Mesendoderm (in vitro differentiated cells): ENCODE data around the gene GYPE.
"Not testable (repeated sequence)": the region's sequence is repeated elsewhere in the genome, so short reads cannot be mapped to it uniquely, and the experiment has no call there.

Experiments used
- DNase-seq: peaks from one replicate; pipeline ENCODE4 v3.0.0; 2013
- H2AK5ac ChIP-seq: 2 replicates; pipeline ENCODE4 v1.6.1; 2013; ENCODE audit warnings: low read length, inconsistent platforms
- H2BK120ac ChIP-seq: 2 replicates; pipeline ENCODE4 v1.6.1; 2013; ENCODE audit warnings: low read depth, mild to moderate bottlenecking, low read length, moderate library complexity, mixed read lengths
- H2BK15ac ChIP-seq: replicated peaks from 2 replicates; pipeline ENCODE4 v1.6.1; 2013; ENCODE audit warnings: low read depth, mild to moderate bottlenecking, moderate library complexity
- H2BK5ac ChIP-seq: 2 replicates; pipeline ENCODE4 v1.6.1; 2013; ENCODE audit warnings: low read length, inconsistent platforms
- H3K18ac ChIP-seq: 2 replicates; pipeline ENCODE4 v1.6.1; 2013; ENCODE audit warnings: mild to moderate bottlenecking, low read length, mixed read lengths
- H3K23ac ChIP-seq: one replicate; pipeline ENCODE4 v1.6.1; 2013; ENCODE audit warnings: low read length
- H3K27ac ChIP-seq: 2 replicates; pipeline ENCODE4 v1.5.1; 2013; ENCODE audit warnings: low read depth, mild to moderate bottlenecking, inconsistent platforms, low read length, moderate library complexity
- H3K27me3 ChIP-seq: 2 replicates; pipeline ENCODE4 v1.6.1; 2013; ENCODE audit warnings: low read length, control low read depth, mild to moderate bottlenecking, inconsistent platforms; ENCODE audit not compliant: insufficient read depth, poor library complexity
- H3K36me3 ChIP-seq: 2 replicates; pipeline ENCODE4 v1.6.1; 2013; ENCODE audit warnings: low read length, inconsistent platforms; ENCODE audit not compliant: control insufficient read depth, insufficient read depth
- H3K4ac ChIP-seq: one replicate; pipeline ENCODE4 v1.6.1; 2013; ENCODE audit warnings: low read depth, mild to moderate bottlenecking, low read length, moderate library complexity
- H3K4me1 ChIP-seq: 2 replicates; pipeline ENCODE4 v1.6.1; 2013; ENCODE audit warnings: low read depth, low read length, inconsistent platforms; ENCODE audit not compliant: control insufficient read depth
- H3K4me2 ChIP-seq: 2 replicates; pipeline ENCODE4 v1.6.1; 2013; ENCODE audit warnings: low read length
- H3K4me3 ChIP-seq: 2 replicates; pipeline ENCODE4 v1.5.1; 2013; ENCODE audit warnings: mild to moderate bottlenecking, low read length
- H3K56ac ChIP-seq: one replicate; pipeline ENCODE4 v1.6.1; 2013; ENCODE audit warnings: low read length
- H3K79me1 ChIP-seq: 2 replicates; pipeline ENCODE4 v1.6.1; 2013; ENCODE audit warnings: low read length, inconsistent platforms
- H3K79me2 ChIP-seq: 2 replicates; pipeline ENCODE4 v1.6.1; 2013; ENCODE audit warnings: mild to moderate bottlenecking, low read length; ENCODE audit not compliant: control insufficient read depth, insufficient read depth
- H3K9ac ChIP-seq: 2 replicates; pipeline ENCODE4 v1.6.1; 2013; ENCODE audit warnings: low read length, inconsistent platforms
- H4K5ac ChIP-seq: one replicate; pipeline ENCODE4 v1.6.1; 2013; ENCODE audit warnings: low read length
- H4K8ac ChIP-seq: one replicate; pipeline ENCODE4 v1.6.1; 2013; ENCODE audit warnings: low read depth, mild to moderate bottlenecking, control low read depth, low read length, moderate library complexity
- WGBS: extraction: QIAGEN DNeasy Blood & Tissue Kit; methylation state at CpG from one replicate; pipeline ENCODE4 v1.1.7; 2013; ENCODE audit warnings: low lambda C conversion rate, missing lambda C conversion rate; ENCODE audit not compliant: insufficient coverage; ENCODE audit errors: extremely low coverage; 5-methylcytosine and 5-hydroxymethylcytosine counted together

The GYPE gene

DNA sequence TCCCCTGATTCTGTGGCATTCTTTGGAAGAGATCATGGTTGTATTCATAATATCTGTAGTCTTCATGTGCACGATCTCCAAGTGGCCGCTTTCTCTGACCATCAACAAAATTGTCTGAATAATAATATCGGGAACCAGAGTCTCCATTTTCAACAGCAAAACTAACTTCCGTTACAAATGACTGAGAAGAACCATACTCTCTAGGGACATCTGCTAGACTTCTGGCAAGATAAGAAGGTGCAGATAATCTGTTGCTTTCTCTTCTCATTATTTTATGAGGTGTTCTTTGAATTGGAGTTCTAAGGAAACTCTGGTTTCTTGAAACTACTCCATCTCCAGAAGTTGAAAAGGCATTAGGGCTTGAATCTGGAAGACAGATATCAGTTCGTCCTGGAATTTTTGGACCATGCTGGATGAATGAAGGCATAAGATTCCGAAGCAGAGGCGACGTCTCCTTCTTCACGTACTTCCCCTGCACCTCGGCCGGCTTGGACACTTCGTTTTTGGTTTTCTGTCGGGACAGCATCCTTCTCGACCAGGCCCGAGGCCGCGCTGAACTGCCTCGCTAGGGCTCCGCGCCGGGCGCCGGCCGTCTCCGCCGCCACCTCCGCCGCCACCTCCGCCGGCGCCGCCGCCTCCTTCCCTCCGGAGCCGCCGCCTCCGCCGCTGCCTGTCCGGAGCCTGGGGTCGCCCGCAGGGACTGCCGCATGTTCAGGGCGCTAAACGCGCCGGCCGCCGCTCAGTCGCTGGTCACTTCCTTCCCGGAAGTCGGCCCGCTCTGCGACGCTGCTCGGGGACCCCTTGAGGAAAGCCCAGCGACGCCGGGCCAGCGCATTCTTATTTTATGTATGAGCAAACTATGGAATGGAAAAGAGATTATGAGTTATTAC is 6.4 kb upstream of the GYPE start:
- not testable (repeated sequence) for H3K4ac ChIP-seq, H3K36me3 ChIP-seq, H3K56ac ChIP-seq, H3K23ac ChIP-seq, H4K8ac ChIP-seq, H2BK120ac ChIP-seq, H4K5ac ChIP-seq, H3K79me1 ChIP-seq, H2AK5ac ChIP-seq, H3K9ac ChIP-seq, H3K27me3 ChIP-seq, H2BK5ac ChIP-seq, H3K79me2 ChIP-seq, H3K4me2 ChIP-seq, H3K4me3 ChIP-seq, H3K4me1 ChIP-seq, H3K27ac ChIP-seq, H2BK15ac ChIP-seq, DNase-seq
- no CpG with 5 or more reads among the region's 59 CpGs for WGBS
- H3K18ac ChIP-seq = peak overlapping the region; percentile 64

DNA sequence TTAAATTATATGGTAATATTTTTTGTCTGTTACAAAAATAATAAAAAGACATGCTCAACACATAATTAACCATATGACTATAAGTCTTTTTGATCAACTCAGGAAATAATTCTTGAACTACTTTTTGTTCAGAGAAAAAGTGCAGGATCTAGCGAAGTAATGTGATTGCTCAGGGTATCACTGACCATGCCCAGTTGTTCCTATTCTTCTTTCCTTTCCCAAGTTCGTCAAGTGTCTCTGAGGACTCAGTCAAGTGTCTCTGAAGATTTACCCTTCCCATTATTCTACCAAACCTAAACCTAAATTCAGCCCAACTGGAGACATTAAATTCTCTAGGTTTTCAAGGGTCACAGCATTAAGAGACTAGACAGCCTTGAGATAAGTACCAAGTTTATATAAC is 5.5 kb upstream of the GYPE start:
- WGBS = no CpG with 5 or more reads among the region's 2 CpGs
- H3K36me3 ChIP-seq = not testable (repeated sequence)

DNA sequence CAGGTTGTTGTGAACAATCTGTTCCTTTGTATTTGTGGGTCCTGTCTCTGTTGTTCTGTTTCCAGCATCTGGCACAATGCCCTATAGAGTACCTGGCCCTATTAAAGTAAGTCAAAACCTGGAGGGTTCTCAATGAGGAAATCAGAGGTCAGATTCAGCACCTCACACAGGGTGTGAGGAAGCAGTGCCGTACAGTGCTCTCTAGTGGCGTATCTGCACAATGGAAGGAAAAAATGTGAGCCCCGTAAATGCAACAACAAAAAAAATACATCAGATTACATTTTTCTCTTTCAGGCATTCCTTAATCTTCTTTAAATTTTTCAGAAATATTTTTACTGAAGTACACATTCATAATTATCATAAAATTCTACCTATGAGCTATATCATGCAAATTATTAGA is 2.5 kb upstream of the GYPE start:
- H3K4me3 ChIP-seq, H3K79me1 ChIP-seq, H3K9ac ChIP-seq, H3K4me2 ChIP-seq, H2AK5ac ChIP-seq, H3K4ac ChIP-seq, H3K23ac ChIP-seq, H3K4me1 ChIP-seq, H3K27ac ChIP-seq, H4K5ac ChIP-seq, H2BK120ac ChIP-seq, H3K56ac ChIP-seq, H3K79me2 ChIP-seq, H4K8ac ChIP-seq, H3K36me3 ChIP-seq, H2BK5ac ChIP-seq, H3K18ac ChIP-seq, H2BK15ac ChIP-seq, H3K27me3 ChIP-seq: not testable (repeated sequence)
- no CpG with 5 or more reads among the region's 3 CpGs for WGBS
- peak; percentile 36 for DNase-seq

More for the DNA sequence above, 5.5 kb upstream of the GYPE start:
- not testable (repeated sequence) for H2BK120ac ChIP-seq, H2AK5ac ChIP-seq, H3K9ac ChIP-seq, H3K4me2 ChIP-seq, H3K79me1 ChIP-seq, H3K4ac ChIP-seq, DNase-seq, H4K5ac ChIP-seq, H3K27me3 ChIP-seq, H2BK15ac ChIP-seq, H3K4me1 ChIP-seq, H3K4me3 ChIP-seq, H3K79me2 ChIP-seq, H3K56ac ChIP-seq, H3K18ac ChIP-seq, H3K23ac ChIP-seq, H4K8ac ChIP-seq, H2BK5ac ChIP-seq, H3K27ac ChIP-seq

DNA sequence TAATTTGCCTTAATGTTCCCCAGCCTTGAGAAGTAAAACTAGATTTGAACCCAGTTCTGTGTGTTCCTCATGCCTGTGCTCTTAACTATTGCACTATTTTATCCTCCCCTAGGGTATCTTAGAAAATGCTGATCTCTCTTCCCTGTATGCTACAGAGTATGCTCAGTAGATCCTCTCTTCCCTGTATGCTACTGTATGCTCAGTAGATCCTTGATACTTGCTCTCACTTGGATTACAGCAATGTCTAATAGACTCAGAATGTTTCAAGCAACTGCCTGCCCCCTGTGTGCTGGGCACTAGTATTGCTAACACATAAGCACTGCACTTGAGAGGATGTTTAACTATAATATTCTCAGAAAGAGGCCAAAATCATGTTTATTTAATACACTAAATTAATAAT is 928 bp downstream of the GYPE start:
- not testable (repeated sequence) for H3K4me1 ChIP-seq, H2BK120ac ChIP-seq, H3K9ac ChIP-seq, H3K36me3 ChIP-seq, H4K8ac ChIP-seq, H2BK5ac ChIP-seq, H3K79me1 ChIP-seq, H3K4ac ChIP-seq, H3K56ac ChIP-seq, H2AK5ac ChIP-seq, H3K4me2 ChIP-seq, H3K18ac ChIP-seq, H3K27ac ChIP-seq, H3K4me3 ChIP-seq, H3K27me3 ChIP-seq, DNase-seq, H2BK15ac ChIP-seq, H4K5ac ChIP-seq, H3K23ac ChIP-seq, H3K79me2 ChIP-seq

DNA sequence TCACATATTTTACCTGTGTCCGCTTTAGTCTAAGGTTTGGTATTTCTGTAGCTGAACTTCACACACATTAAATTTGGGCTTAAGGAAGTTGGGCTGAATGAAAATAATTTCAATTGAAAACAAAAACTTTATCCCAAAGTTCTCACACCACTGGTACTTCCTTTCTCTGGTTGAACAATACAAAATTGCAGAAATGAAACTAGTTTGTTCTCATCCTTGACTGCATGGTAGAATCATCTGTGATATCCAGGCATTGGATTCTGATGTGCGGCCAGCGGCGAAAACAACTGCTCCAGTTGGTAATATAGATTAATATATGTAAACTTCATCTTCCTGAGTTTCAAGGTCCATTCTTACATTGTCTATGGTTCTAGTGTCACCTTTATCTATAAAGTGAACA is 15.0 kb downstream of the GYPE start:
- not testable (repeated sequence) for H4K5ac ChIP-seq, H2BK15ac ChIP-seq, H3K9ac ChIP-seq, H3K27me3 ChIP-seq, H3K23ac ChIP-seq, H3K4me1 ChIP-seq, H3K4me2 ChIP-seq, H2BK5ac ChIP-seq, H4K8ac ChIP-seq, DNase-seq, H3K79me2 ChIP-seq, H3K4ac ChIP-seq, H3K27ac ChIP-seq, H3K36me3 ChIP-seq, H2BK120ac ChIP-seq, H3K79me1 ChIP-seq, H3K4me3 ChIP-seq, H2AK5ac ChIP-seq, H3K18ac ChIP-seq, H3K56ac ChIP-seq
- no CpG with 5 or more reads among the region's 4 CpGs for WGBS

DNA sequence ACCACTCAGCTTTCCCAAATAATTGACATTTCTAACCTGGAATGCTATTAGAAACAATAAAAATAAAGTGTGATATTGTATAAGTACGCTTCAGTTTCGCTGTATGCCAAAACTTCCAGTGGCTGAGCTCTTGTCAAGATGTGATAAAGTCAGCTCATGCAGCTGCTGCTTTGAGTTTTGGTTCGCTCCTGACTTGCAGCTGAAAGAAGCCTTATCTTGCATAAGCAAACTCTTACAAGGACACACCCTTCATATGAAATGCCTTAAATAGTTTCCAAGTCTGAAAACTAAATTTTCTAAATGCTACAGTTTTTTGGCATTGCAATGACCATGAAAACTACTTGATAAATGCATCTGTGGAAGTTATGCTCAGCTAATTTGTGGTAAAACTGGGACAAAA is 17.2 kb downstream of the GYPE start:
- H3K23ac ChIP-seq, H3K27me3 ChIP-seq, H3K4ac ChIP-seq, H2BK15ac ChIP-seq, H3K79me1 ChIP-seq, H2AK5ac ChIP-seq, H4K5ac ChIP-seq, H4K8ac ChIP-seq, H3K4me2 ChIP-seq, DNase-seq, H2BK120ac ChIP-seq, H3K9ac ChIP-seq, H3K18ac ChIP-seq, H3K4me1 ChIP-seq, H3K4me3 ChIP-seq, H3K36me3 ChIP-seq, H3K56ac ChIP-seq, H3K27ac ChIP-seq, H2BK5ac ChIP-seq, H3K79me2 ChIP-seq: not testable (repeated sequence)
- WGBS = no CpG with 5 or more reads among the region's 3 CpGs
